Kidney (tissue), 14 donors: ENCODE measurements around the gene RPL18. TPM values are rescaled to one million over a fixed set of nuclear protein-coding genes. Genes with fewer than 3 reads are reported as not detected.

Experiments used
- DNase-seq, 5 donors: peaks; one replicate each; pipeline ENCODE4 v3.0.0-alpha.2; 2013 to 2020
- FAIRE-seq: peaks from 2 replicates; lab custom pipeline; 2012; peaks lifted over from hg19 to GRCh38; lab: Jason Lieb, UNC
- H3K27ac ChIP-seq, 2 donors: one replicate each; pipeline ENCODE4 v1.7.0; 2013; ENCODE audit warnings: low read depth in 2 of 2, low read length in 2 of 2, inconsistent platforms in 1 of 2
- H3K27me3 ChIP-seq: one replicate; pipeline ENCODE4 v1.7.1; 2013; ENCODE audit warnings: low read length, inconsistent platforms; ENCODE audit not compliant: control insufficient read depth, insufficient read depth
- H3K36me3 ChIP-seq, 3 donors: one replicate each; pipeline versions ENCODE4 v1.7.0 to v1.7.1; 2013; ENCODE audit warnings: low read length in 3 of 3, control low read depth in 1 of 3, inconsistent platforms in 1 of 3; ENCODE audit not compliant: insufficient read depth in 3 of 3, control insufficient read depth in 2 of 3
- H3K4me1 ChIP-seq, 3 donors: one replicate each; pipeline versions ENCODE4 v1.7.0 to v1.7.1; 2013; ENCODE audit warnings: low read length in 3 of 3, inconsistent platforms in 1 of 3, low read depth in 1 of 3; ENCODE audit not compliant: control insufficient read depth in 2 of 3, insufficient read depth in 2 of 3
- H3K4me3 ChIP-seq, 3 donors: one replicate each; pipeline versions ENCODE4 v1.7.0 to v1.8.1; 2013; ENCODE audit warnings: low read length in 3 of 3, control low read depth in 1 of 3, inconsistent platforms in 1 of 3
- H3K9ac ChIP-seq, 3 donors: one replicate each; pipeline versions ENCODE4 v1.7.0 to v1.7.1; 2013; ENCODE audit warnings: low read length in 3 of 3, control low read depth in 1 of 3, inconsistent platforms in 1 of 3
- H3K9me3 ChIP-seq, 3 donors: one replicate each; pipeline versions ENCODE4 v1.7.0 to v1.7.1; 2013; ENCODE audit warnings: low read length in 3 of 3, control low read depth in 1 of 3, inconsistent platforms in 1 of 3; ENCODE audit not compliant: control insufficient read depth in 2 of 3, insufficient read depth in 1 of 3
- intact Hi-C: fragments of 100-400 bp; cut with DNase I; formaldehyde crosslinking; loops from one replicate; pipeline ENCODE4 v1.11.1; 2022
- polyA plus RNA-seq: library from polyadenylated mRNA; stranded (reverse); fragments of 350-450 nt; fragmentation: Illumina TruSeq; extraction: RNeasy Lipid Tissue Mini Kit (QIAGEN cat#74804); gene quantifications from one replicate; pipeline ENCODE4 v1.2.3, GENCODE V29; 2014; ENCODE audit warnings: low read depth, low replicate concordance; ENCODE audit not compliant: insufficient read depth
- total RNA-seq: library from RNA; stranded (reverse); fragmentation: NEBNext Ultra II Directional; extraction: Animal tissue kit (Norgen Biotek cat#: 25700); gene quantifications from one replicate; pipeline ENCODE4 v1.2.1, GENCODE V29; 2021
- TF ChIP-seq, protein P1 (sequence below): IDR thresholded peaks from 3 replicates; pipeline ENCODE4 v1.5.1; 2012; ENCODE audit warnings: mild to moderate bottlenecking, moderate library complexity, borderline replicate concordance; ENCODE audit not compliant: insufficient read depth; ENCODE audit errors: extremely low read depth
- donor health status: control.
- donor health status: control.
- donor health status: control.
- donor health status: control.
- donor health status: control.
- donor health status: DM: yes; HTN: yes; CAD: no.
- donor health status: Normal renal cell carcinoma (clear cell type).

RPL18 gene
- total and polyA plus RNA-seq, 2 donors from 2014 or later = 986 to 1,596 TPM

GRCh38 chr19:48642862-48643261 is 23.9 kb upstream of the RPL18 start:
- DNase-seq = no peak
- peaks cover 5 to 13% (median 8%) of the 10 kb centered on the region in 3 donors for H3K4me1 ChIP-seq
- TF ChIP-seq, protein P1, sequence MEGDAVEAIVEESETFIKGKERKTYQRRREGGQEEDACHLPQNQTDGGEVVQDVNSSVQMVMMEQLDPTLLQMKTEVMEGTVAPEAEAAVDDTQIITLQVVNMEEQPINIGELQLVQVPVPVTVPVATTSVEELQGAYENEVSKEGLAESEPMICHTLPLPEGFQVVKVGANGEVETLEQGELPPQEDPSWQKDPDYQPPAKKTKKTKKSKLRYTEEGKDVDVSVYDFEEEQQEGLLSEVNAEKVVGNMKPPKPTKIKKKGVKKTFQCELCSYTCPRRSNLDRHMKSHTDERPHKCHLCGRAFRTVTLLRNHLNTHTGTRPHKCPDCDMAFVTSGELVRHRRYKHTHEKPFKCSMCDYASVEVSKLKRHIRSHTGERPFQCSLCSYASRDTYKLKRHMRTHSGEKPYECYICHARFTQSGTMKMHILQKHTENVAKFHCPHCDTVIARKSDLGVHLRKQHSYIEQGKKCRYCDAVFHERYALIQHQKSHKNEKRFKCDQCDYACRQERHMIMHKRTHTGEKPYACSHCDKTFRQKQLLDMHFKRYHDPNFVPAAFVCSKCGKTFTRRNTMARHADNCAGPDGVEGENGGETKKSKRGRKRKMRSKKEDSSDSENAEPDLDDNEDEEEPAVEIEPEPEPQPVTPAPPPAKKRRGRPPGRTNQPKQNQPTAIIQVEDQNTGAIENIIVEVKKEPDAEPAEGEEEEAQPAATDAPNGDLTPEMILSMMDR = no peak
- H3K36me3 ChIP-seq = no peaks in the 10 kb centered on the region
- no peaks in the 10 kb centered on the region for H3K9me3 ChIP-seq
- no peak for FAIRE-seq
- H3K27ac ChIP-seq = no peak overlapping the region
- H3K4me3 ChIP-seq = no peak overlapping the region
- no peaks in the 10 kb centered on the region for H3K27me3 ChIP-seq
- no peak overlapping the region for H3K9ac ChIP-seq
- intact Hi-C loops = no loop called here

DNA sequence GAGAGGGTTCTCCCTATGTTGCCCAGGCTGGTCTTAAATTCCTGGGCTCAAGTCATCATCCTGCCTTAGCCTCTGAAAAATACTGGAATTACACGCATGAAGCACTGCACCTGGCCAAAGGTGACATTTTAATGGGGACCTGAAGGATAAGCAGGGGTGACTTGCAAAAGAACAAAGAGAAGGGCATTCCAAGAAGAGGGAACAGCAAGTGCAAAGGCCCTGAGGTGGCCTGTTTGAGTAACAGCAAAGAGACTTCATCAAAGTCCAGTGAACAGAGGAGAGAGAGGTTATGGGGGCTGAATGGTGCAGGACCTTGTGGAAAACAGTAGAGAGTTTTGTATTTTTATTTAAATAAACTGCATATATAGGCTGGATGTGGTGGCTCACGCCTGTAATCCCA is 22.9 kb upstream of the RPL18 start:
- Histone ChIP-seq H3K27ac (no peak overlapping the region), H3K9ac (no peak overlapping the region), H3K9me3 (no peaks in the 10 kb centered on the region), H3K4me3 (no peak overlapping the region), H3K36me3 (no peaks in the 10 kb centered on the region), H3K4me1 (peaks cover 5 to 13% (median 8%) of the 10 kb centered on the region in 3 donors), H3K27me3 (no peaks in the 10 kb centered on the region)
- FAIRE-seq (no peak), DNase-seq (no peak)
- intact Hi-C loops = no loop called here
- TF ChIP-seq, protein P1 = no peak

- intact Hi-C loops = no loop called here
- no peak overlapping the region for H3K27ac ChIP-seq
- H3K9me3 ChIP-seq = no peaks in the 10 kb centered on the region
- peaks cover 5 to 14% (median 10%) of the 10 kb centered on the region in 3 donors for H3K4me1 ChIP-seq
- no peak overlapping the region for H3K4me3 ChIP-seq
- H3K9ac ChIP-seq = peak overlapping the region in 1 of 3 donors; percentile 29
- TF ChIP-seq, protein P1 = no peak
- DNase-seq (peak in 2 of 5 donors; percentile 73 to 79), FAIRE-seq (no peak)
- no peaks in the 10 kb centered on the region for H3K36me3 ChIP-seq
- H3K27me3 ChIP-seq = no peaks in the 10 kb centered on the region
These were observed 20.8 kb upstream of the RPL18 start for GRCh38 chr19:48639483-48640375.
